Naive B cell (primary cell): ENCODE data around the gene AFF3. TPM values are rescaled to one million over a fixed set of nuclear protein-coding genes. Genes with fewer than 3 reads are reported as not detected.
A peak's percentile ranks its signal among the peaks of the same experiment; 100 is the strongest.

Experiments used
- ATAC-seq, 2 donors: fragments of 150-1000 bp; cut with Tn5 transposase; 2 replicates each; pipeline ENCODE4 v1.10.0; 2021; ENCODE audit warnings: low read depth in 2 of 2, mild to moderate bottlenecking in 2 of 2, moderate library complexity in 2 of 2
- DNase-seq: peaks from one replicate; pipeline ENCODE4 v3.0.0; 2022
- H3K27ac Mint-ChIP-seq, 6 donors: one replicate each; pipeline ENCODE4 v1.8.0; 2020 to 2022; ENCODE audit warnings: mild to moderate bottlenecking in 6 of 6, mixed read lengths in 6 of 6, moderate library complexity in 5 of 6, inconsistent platforms in 2 of 6
- H3K27me3 Mint-ChIP-seq, 3 donors: one replicate each; pipeline ENCODE4 v1.8.0; 2021 to 2022; ENCODE audit warnings: mixed read lengths in 3 of 3, mild to moderate bottlenecking in 1 of 3
- H3K36me3 Mint-ChIP-seq, 2 donors: one replicate each; pipeline ENCODE4 v1.8.0; 2020 to 2022; ENCODE audit warnings: mixed read lengths in 2 of 2, inconsistent platforms in 1 of 2, mild to moderate bottlenecking in 1 of 2
- H3K4me1 Mint-ChIP-seq, 3 donors: one replicate each; pipeline ENCODE4 v1.8.0; 2020 to 2022; ENCODE audit warnings: mixed read lengths in 3 of 3, inconsistent platforms in 1 of 3, mild to moderate bottlenecking in 1 of 3, moderate library complexity in 1 of 3
- H3K4me3 Mint-ChIP-seq, 8 donors: one replicate each; pipeline ENCODE4 v1.8.0; 2020 to 2022; ENCODE audit warnings: mild to moderate bottlenecking in 8 of 8, mixed read lengths in 8 of 8, moderate library complexity in 8 of 8, inconsistent platforms in 2 of 8
- H3K9me3 Mint-ChIP-seq, 7 donors: one replicate each; pipeline ENCODE4 v1.8.0; 2020 to 2022; ENCODE audit warnings: mixed read lengths in 7 of 7, mild to moderate bottlenecking in 5 of 7, inconsistent platforms in 2 of 7, moderate library complexity in 1 of 7
- polyA plus RNA-seq, 6 donors: library from polyadenylated mRNA; unstranded; fragments of 300-500 nt; fragmentation: Illumina TruSeq; gene quantifications; one replicate each; pipeline ENCODE4 v1.2.3, GENCODE V29; 2021; ENCODE audit warnings: low read depth in 6 of 6

AFF3 gene
- polyA plus RNA-seq, 6 donors from 2014 or later = 43.8 to 255 (median 96.8) TPM

- no peak overlapping the region for H3K4me3 Mint-ChIP-seq
- ATAC-seq = no peak
- H3K27ac Mint-ChIP-seq = peak overlapping the region in 3 of 6 donors; percentile 27 to 85 (median 51)
- H3K36me3 Mint-ChIP-seq = peaks cover 31 to 46% of the 10 kb centered on the region in 2 donors
- DNase-seq = no peak
- H3K4me1 Mint-ChIP-seq = peaks cover 0 to 7% (median 7%) of the 10 kb centered on the region in 3 donors
- no peaks in the 10 kb centered on the region for H3K9me3 Mint-ChIP-seq
- no peaks in the 10 kb centered on the region for H3K27me3 Mint-ChIP-seq
Observed at GRCh38 chr2:99571021-99571420, 571.4 kb downstream of the AFF3 start.

- Mint-ChIP-seq H3K27ac (no peak overlapping the region), H3K27me3 (no peaks in the 10 kb centered on the region), H3K9me3 (no peaks in the 10 kb centered on the region), H3K4me3 (no peak overlapping the region), H3K36me3 (peaks cover 31 to 49% of the 10 kb centered on the region in 2 donors), H3K4me1 (peaks cover 0 to 7% (median 7%) of the 10 kb centered on the region in 3 donors)
- DNase-seq = no peak
- ATAC-seq = no peak
Observed at GRCh38 chr2:99569386-99569785, 573.0 kb downstream of the AFF3 start.

DNA sequence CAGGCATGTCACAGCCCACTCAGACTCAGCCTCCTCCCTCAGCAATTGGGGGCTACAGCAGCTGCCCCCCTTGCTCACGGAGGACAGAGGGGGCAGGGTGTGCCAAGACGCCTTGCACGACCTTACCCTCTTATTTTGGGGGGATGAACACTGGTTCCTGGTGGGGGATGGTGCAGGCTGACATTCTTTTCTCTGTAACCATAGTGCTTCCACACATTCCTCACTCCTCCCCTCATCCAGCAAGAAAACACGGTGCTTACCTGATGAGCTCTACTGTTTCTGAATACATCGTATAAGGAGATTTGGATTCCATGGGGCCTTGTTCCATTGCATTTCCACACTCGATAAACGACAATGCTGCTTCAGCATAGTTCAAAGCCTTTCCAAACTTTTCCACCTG, 577.2 kb downstream of the AFF3 start:
- peaks cover 0 to 5% (median 0%) of the 10 kb centered on the region in 3 donors for H3K4me1 Mint-ChIP-seq
- H3K36me3 Mint-ChIP-seq = peaks cover 29 to 43% of the 10 kb centered on the region in 2 donors
- H3K27me3 Mint-ChIP-seq = no peaks in the 10 kb centered on the region
- ATAC-seq = no peak
- no peaks in the 10 kb centered on the region for H3K9me3 Mint-ChIP-seq
- no peak for DNase-seq
- no peak overlapping the region for H3K4me3 Mint-ChIP-seq
- H3K27ac Mint-ChIP-seq = peak overlapping the region in 1 of 6 donors; percentile 54

- peak overlapping the region in 5 of 6 donors; percentile 44 to 90 (median 83) for H3K27ac Mint-ChIP-seq
Observed at GRCh38 chr2:99562516-99562915, 579.9 kb downstream of the AFF3 start.

GRCh38 chr2:99561804-99562203, 580.6 kb downstream of the AFF3 start:
- no peaks in the 10 kb centered on the region for H3K27me3 Mint-ChIP-seq
- ATAC-seq = no peak
- peak overlapping the region in 3 of 6 donors; percentile 58 to 83 (median 72) for H3K27ac Mint-ChIP-seq

More at GRCh38 chr2:99562516-99562915, 579.9 kb downstream of the AFF3 start:
- DNase-seq (no peak), ATAC-seq (no peak)
- Mint-ChIP-seq H3K27me3 (no peaks in the 10 kb centered on the region), H3K9me3 (no peaks in the 10 kb centered on the region), H3K4me3 (no peak overlapping the region), H3K36me3 (peaks cover 17 to 23% of the 10 kb centered on the region in 2 donors), H3K4me1 (peaks cover 7 to 12% (median 10%) of the 10 kb centered on the region in 3 donors)

GRCh38 chr2:99559075-99559662, 583.2 kb downstream of the AFF3 start:
- Mint-ChIP-seq H3K27me3 (no peaks in the 10 kb centered on the region), H3K36me3 (peaks cover 12 to 17% of the 10 kb centered on the region in 2 donors), H3K27ac (peak overlapping the region in 5 of 6 donors; percentile 15 to 89 (median 76)), H3K4me3 (no peak overlapping the region), H3K4me1 (peaks cover 3 to 12% (median 10%) of the 10 kb centered on the region in 3 donors), H3K9me3 (no peaks in the 10 kb centered on the region)
- DNase-seq (peak; percentile 61), ATAC-seq (peak; percentile 95 to 96)

More at GRCh38 chr2:99561804-99562203, 580.6 kb downstream of the AFF3 start:
- H3K9me3 Mint-ChIP-seq = no peaks in the 10 kb centered on the region
- no peak for DNase-seq
- H3K4me1 Mint-ChIP-seq = peaks cover 3 to 12% (median 10%) of the 10 kb centered on the region in 3 donors
- no peak overlapping the region for H3K4me3 Mint-ChIP-seq
- H3K36me3 Mint-ChIP-seq = peaks cover 11 to 20% of the 10 kb centered on the region in 2 donors

DNA sequence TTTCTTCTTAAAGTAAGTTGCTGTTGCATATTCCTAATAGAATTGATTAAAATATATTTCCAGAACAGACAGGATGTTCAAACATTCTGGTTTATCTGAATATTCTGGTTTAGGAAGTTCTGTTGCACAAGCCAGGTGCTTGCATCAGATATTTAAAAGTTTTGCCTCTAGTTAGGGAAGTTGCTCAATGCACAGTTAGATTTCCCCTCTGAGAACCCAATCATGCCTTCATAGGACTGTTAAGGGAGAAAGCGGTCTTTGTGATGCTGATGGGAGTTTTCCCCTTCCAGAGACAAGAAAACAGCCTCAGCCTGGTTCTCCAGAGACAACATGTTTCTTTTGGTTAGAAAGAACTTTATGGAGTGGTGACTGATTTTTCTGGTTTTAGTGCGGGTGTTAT, 587.0 kb downstream of the AFF3 start:
- H3K4me3 Mint-ChIP-seq = no peak overlapping the region
- no peak for DNase-seq
- peaks cover 20 to 40% of the 10 kb centered on the region in 2 donors for H3K36me3 Mint-ChIP-seq
- no peak for ATAC-seq
- H3K27ac Mint-ChIP-seq = peak overlapping the region in 2 of 6 donors; percentile 18 to 51
- H3K27me3 Mint-ChIP-seq = no peaks in the 10 kb centered on the region
- no peaks in the 10 kb centered on the region for H3K9me3 Mint-ChIP-seq
- peaks cover 3 to 12% (median 10%) of the 10 kb centered on the region in 3 donors for H3K4me1 Mint-ChIP-seq

DNA sequence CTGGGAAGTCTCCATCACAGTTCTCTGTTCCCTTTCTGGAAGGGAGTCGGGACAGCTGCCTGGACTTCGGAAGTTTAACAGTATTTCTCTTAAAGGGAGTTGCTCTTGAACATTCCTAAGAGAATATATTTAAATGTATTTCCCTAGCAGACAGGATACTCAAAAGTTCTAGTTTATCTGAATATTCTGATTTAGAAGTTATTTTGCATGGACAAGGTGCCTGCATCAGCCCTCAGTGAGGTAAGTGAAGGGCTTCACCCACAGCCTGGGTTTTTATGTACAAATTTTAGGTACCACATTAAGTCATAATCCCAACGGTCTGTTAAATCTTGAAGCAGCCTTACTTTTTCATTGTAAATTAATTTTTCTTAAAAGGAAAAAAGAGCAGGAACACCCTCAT, 587.5 kb downstream of the AFF3 start:
- Mint-ChIP-seq H3K4me1 (peaks cover 3 to 10% (median 8%) of the 10 kb centered on the region in 3 donors), H3K27ac (no peak overlapping the region), H3K27me3 (no peaks in the 10 kb centered on the region), H3K4me3 (no peak overlapping the region), H3K36me3 (peaks cover 24 to 43% of the 10 kb centered on the region in 2 donors), H3K9me3 (no peaks in the 10 kb centered on the region)
- DNase-seq (no peak), ATAC-seq (no peak)

DNA sequence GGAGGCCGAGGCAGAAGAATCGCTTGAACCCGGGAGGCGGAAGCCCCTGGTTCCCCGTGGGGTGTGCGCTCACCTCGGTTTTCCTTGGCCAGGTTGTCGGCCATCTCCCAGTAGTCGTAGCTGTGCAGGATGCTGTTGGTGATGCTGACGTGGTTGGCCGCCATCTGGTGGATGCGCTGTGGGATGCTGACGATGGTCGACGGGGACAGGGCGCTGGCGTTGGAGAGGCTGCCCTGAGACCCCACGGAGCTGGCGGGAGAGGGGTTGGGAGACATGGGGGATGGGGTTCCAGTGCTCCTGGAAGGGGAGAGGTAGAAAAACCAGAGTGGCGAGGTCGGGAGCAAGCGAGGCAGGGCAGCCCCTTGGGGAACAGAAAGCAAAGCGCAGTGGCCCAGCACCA, 588.2 kb downstream of the AFF3 start:
- ATAC-seq = no peak
- peaks cover 27 to 43% of the 10 kb centered on the region in 2 donors for H3K36me3 Mint-ChIP-seq
- no peaks in the 10 kb centered on the region for H3K27me3 Mint-ChIP-seq

GRCh38 chr2:99552529-99552928, 589.9 kb downstream of the AFF3 start:
- Mint-ChIP-seq H3K9me3 (no peaks in the 10 kb centered on the region), H3K27ac (peak overlapping the region in 5 of 6 donors; percentile 31 to 82 (median 63))

More for the DNA sequence above, 588.2 kb downstream of the AFF3 start:
- no peaks in the 10 kb centered on the region for H3K9me3 Mint-ChIP-seq
- DNase-seq = no peak
- peak overlapping the region in 1 of 8 donors; percentile 22 for H3K4me3 Mint-ChIP-seq
- peaks cover 2 to 3% (median 3%) of the 10 kb centered on the region in 3 donors for H3K4me1 Mint-ChIP-seq
- no peak overlapping the region for H3K27ac Mint-ChIP-seq

GRCh38 chr2:99550368-99550767, 592.0 kb downstream of the AFF3 start:
- H3K4me1 Mint-ChIP-seq = peaks cover 0 to 6% (median 0%) of the 10 kb centered on the region in 3 donors
- H3K27ac Mint-ChIP-seq = peak overlapping the region in 3 of 6 donors; percentile 11 to 78 (median 41)
- no peak overlapping the region for H3K4me3 Mint-ChIP-seq
- H3K36me3 Mint-ChIP-seq = peaks cover 27 to 46% of the 10 kb centered on the region in 2 donors
- DNase-seq = no peak
- ATAC-seq = no peak
- no peaks in the 10 kb centered on the region for H3K27me3 Mint-ChIP-seq
- H3K9me3 Mint-ChIP-seq = no peaks in the 10 kb centered on the region

More at GRCh38 chr2:99552529-99552928, 589.9 kb downstream of the AFF3 start:
- H3K4me1 Mint-ChIP-seq = no peaks in the 10 kb centered on the region
- no peak for ATAC-seq
- no peaks in the 10 kb centered on the region for H3K27me3 Mint-ChIP-seq
- DNase-seq = no peak
- H3K36me3 Mint-ChIP-seq = peaks cover 29 to 43% of the 10 kb centered on the region in 2 donors
- peak overlapping the region in 1 of 8 donors; percentile 41 for H3K4me3 Mint-ChIP-seq

GRCh38 chr2:99545604-99546003, 596.8 kb downstream of the AFF3 start:
- Mint-ChIP-seq H3K36me3 (peaks cover 11 to 13% of the 10 kb centered on the region in 2 donors), H3K27ac (no peak overlapping the region), H3K4me3 (peak overlapping the region in 1 of 8 donors; percentile 37), H3K4me1 (peaks cover 2 to 10% (median 6%) of the 10 kb centered on the region in 3 donors), H3K9me3 (no peaks in the 10 kb centered on the region), H3K27me3 (no peaks in the 10 kb centered on the region)
- ATAC-seq (no peak), DNase-seq (no peak)

DNA sequence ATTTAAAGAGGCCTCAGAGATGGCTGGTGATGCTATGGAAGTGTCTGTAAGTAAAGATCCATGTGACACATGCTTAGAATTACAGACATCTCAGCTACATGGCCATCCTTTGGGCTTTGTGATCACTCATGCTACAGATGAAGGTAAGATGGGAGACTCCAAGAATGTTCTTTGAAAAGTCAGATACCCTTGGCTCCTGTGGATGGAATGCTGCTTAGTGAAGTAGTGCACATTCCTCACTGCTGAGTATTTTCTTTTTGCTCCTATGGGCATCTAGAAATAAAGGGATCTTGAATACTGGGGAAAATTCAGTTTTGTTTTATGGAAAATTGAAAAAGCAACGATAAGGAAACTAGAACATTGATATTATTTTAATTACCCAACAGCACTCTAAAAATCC, 597.3 kb downstream of the AFF3 start:
- Mint-ChIP-seq H3K4me1 (peaks cover 2 to 10% (median 6%) of the 10 kb centered on the region in 3 donors), H3K27me3 (no peaks in the 10 kb centered on the region), H3K9me3 (no peaks in the 10 kb centered on the region), H3K27ac (peak overlapping the region in 1 of 6 donors; percentile 46), H3K36me3 (peaks cover 8 to 10% of the 10 kb centered on the region in 2 donors), H3K4me3 (no peak overlapping the region)
- no peak for DNase-seq
- ATAC-seq = no peak

DNA sequence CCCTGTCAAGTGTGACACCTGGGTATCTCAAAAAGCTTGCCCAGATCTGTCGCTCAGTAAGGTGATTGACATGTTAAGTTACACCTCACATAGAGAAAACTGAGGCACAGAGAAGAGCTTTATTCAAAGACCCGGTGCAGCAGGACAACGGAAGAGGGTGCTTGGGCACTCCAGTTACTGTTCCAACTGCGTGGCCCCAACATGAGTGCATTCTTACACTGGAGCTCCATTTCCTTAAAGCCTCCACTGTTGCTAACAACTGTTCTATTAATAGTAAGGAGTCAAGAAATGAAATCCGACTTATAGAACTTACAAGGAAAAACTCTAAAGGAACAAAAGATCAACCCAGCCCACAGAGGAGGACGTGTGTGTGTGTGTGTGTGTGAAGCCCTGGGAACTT, 597.8 kb downstream of the AFF3 start:
- Mint-ChIP-seq H3K27me3 (no peaks in the 10 kb centered on the region), H3K36me3 (peaks cover 5 to 8% of the 10 kb centered on the region in 2 donors), H3K4me1 (peaks cover 2 to 10% (median 6%) of the 10 kb centered on the region in 3 donors), H3K27ac (peak overlapping the region in 4 of 6 donors; percentile 18 to 88 (median 58)), H3K4me3 (no peak overlapping the region), H3K9me3 (no peaks in the 10 kb centered on the region)
- ATAC-seq = no peak
- DNase-seq = no peak
